MM.1S (cell line): ENCODE data around the gene DOK1.

Experiments used
- EZH2 ChIP-seq: fragments of 300-600 bp; sonication (generic); optimal IDR thresholded peaks from 2 replicates; pipeline ENCODE3; 2017; ENCODE audit warnings: low read depth, mild to moderate bottlenecking, antibody characterized with exemption, low read length, mixed read lengths
- EZH2phosphoT487 ChIP-seq: fragments of 300-600 bp; sonication (generic); IDR thresholded peaks from 2 replicates; pipeline ENCODE4 v1.6.1; 2018; ENCODE audit warnings: antibody characterized with exemption, low read length
- TF ChIP-seq, protein P1 (sequence below): fragments of 300-600 bp; sonication (generic); IDR thresholded peaks from 2 replicates; pipeline ENCODE4 v1.5.1; 2016; ENCODE audit warnings: antibody characterized with exemption, low read length, mixed read lengths

DNA sequence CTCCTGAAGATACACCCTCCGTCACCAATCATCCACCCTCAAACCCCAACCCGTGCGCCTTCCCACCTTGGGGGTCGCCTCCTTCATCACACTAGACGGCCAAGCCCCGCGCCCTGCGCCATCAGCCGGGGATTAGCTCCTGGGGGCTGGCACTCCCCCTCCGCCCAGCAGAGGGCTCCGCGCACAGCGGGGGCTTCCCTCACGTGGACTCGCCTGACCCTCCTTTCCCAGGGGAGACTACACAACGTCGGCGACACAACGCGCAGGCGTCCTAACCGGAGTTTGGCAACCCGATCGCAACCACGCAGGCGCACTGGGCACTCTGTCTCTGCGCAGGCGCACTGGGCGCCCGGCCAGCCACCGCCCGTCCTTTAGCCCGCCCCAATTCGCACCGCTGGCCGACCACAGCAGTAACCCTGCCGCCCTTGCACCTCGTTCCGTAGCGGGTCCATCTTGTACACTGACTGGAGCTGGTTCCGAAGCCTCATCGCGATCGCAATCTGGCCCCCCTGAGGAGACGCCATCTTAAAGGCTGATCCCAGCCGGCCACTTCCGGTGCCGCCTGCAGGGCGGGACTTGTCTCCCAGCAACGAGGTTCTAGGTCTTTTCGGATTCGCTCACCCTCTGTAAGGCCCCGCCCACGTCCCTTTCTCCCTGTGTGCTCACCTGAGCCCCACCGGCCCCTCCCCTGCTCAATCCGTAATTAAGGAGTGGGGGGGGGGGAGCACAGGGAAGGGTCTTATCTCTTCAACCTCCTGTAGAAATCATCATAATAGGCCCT lies 47.2 kb upstream of the DOK1 start, which contains the start of gene PCGF1:
- TF ChIP-seq, protein P1, sequence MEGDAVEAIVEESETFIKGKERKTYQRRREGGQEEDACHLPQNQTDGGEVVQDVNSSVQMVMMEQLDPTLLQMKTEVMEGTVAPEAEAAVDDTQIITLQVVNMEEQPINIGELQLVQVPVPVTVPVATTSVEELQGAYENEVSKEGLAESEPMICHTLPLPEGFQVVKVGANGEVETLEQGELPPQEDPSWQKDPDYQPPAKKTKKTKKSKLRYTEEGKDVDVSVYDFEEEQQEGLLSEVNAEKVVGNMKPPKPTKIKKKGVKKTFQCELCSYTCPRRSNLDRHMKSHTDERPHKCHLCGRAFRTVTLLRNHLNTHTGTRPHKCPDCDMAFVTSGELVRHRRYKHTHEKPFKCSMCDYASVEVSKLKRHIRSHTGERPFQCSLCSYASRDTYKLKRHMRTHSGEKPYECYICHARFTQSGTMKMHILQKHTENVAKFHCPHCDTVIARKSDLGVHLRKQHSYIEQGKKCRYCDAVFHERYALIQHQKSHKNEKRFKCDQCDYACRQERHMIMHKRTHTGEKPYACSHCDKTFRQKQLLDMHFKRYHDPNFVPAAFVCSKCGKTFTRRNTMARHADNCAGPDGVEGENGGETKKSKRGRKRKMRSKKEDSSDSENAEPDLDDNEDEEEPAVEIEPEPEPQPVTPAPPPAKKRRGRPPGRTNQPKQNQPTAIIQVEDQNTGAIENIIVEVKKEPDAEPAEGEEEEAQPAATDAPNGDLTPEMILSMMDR, result peak; percentile 43
- TF ChIP-seq EZH2 (no peak), EZH2phosphoT487 (no peak)
